ENCODE results near the gene NT5C2.
"Not testable (repeated sequence)": the region's sequence is repeated elsewhere in the genome, so short reads cannot be mapped to it uniquely, and the experiment has no call there.

The NT5C2 gene

DNA sequence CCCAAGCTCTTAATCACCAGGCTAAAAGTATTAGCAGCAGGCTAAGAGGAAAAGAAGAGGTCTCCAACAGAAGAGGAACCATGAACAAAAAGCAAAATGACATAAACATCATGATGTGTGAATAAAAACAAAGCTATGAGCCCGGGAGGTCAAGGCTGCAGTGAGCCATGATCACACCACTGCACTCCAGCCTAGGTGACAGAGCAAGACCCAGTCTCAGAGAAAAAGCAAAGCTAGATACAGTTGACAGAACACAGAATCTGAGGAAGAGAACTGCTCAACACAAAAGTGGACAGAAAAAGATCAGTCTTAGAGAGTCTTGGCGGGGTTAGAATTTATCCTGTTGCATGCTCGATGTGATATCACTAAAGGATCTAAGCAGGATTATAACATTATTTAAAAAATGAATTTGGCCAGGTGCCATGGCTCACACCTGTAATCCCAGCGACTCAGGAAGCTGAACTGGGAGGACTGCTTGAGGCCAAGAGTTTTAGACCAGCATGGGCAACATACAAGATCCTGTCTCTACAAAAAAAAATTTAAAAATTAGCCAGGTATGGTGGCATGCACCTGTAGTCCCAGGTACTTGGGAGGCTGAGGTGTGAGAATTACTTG is 37.5 kb downstream of the NT5C2 start:
- no peak for DNase-seq

DNA sequence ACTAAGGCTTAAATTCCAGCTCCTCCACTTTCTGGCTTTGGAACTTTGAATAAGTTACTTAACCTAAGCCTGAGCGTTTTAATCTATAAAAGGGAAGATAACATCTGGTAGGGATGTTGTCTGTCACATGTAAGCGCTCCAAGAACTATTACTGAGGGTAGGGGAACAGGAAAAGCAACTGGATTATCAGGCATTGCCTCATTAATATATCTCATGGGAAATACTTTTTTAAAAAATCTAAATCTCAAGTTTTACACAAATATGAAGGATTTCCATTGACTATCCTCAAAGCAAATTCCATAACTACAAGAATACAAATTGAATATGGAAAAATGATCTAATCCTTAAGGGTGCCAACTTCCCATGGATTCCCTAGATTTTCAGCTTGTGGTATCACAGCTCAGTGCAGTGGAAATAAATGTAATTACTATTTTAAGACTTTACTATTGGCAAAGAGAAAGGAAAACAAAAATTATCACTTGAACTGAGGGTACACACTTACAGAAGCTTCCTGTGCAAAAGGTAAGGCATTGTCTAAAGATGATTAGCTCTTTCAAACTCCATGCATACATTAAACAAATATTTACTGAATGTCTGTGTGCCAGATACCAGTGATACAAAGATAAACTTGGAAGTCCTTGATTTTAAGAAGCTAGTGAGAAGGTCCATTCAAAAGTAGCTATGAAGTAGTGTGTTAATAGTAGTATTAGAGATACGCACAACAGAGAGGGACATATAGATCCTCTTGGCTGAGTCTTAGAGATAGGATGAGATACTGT is 38.4 kb downstream of the NT5C2 start:
- DNase-seq = no peak

DNA sequence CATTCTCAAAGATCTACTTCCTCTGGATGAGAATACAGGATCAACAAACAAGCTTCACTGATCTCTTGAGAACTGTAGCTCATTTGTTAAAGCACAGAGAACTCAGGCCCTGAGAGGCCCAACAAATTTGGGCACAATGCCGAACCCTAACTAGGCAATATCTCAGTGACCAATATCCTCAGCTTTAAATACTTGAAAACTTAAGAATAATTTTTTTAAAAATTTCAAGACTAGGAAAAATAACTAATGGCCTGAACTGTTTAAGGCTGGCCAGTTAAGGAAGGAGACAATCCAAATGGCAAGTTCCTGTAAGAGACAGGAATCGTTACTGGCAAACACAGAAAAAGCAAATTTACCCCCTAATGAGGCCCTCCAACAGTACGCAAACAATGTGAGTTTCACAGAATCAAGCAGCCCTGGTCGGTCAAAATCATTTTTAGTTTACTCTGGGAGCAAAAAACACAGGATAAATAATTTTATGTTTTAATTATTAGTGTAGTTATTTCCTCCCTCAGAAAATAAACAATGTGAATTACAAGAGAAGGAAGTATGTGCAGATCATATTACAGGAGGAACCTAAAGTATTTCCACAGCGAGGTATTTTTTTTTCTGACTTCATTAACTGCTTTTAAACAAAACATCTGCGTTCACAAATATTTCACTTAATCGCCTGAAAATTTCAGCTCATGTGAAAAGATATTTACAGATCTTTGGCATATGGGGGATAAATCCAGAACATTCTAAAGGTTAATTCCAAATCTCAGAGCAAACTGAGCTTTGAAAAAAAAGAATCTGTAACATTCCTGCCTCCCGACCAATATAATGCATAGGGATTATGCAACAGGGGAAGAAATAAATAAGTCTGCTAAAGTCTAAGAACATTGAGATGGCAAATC is 39.5 kb downstream of the NT5C2 start:
- DNase-seq = peak; percentile 4

DNA sequence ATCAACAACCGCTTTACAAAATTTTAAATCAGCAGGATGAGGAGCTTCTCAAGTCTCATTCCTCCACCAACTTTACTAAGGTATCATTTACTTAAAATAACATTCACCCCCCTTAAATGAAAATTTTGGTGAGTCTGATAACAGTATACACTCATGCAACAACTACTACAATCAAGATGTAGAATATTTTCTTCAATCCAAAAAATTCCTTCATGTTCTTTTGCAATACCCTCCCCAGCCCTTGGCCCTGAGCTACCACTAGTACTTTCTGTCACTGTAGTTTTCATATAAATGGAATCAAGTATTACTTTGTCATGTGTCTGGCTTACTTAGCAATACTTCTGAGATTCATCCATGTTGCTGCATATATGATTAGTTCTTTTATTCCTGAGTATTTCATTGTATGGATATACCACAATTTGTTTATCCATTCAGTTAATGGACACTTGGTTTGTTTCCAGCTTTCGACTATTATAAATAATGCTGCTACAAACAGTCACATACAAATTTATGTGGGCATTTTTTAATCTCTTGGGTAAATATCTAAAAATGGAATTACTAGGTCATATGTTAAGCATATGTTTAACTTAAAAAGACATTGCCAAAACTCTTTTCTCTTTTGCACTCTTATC is 43.0 kb downstream of the NT5C2 start:
- no peak for DNase-seq

DNA sequence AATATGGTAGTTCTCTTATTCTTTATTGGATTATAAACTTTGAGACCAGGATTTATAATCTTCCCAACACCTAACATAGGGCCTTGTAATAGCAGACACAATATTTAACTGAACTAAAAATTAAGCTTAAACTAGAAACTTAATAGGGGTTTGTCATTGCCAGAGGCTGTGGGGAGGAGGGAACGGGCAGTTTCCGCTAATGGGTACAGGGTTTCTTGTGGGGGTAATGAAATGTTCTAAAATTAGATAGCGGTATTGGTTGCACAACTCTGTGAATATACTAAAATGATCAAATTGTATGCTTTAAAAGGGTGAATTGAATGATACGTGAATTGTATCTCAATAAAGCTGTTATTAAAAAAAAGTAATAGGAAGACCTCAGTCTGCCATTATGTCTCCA is 45.4 kb downstream of the NT5C2 start:
- DNase-seq = no peak

DNA sequence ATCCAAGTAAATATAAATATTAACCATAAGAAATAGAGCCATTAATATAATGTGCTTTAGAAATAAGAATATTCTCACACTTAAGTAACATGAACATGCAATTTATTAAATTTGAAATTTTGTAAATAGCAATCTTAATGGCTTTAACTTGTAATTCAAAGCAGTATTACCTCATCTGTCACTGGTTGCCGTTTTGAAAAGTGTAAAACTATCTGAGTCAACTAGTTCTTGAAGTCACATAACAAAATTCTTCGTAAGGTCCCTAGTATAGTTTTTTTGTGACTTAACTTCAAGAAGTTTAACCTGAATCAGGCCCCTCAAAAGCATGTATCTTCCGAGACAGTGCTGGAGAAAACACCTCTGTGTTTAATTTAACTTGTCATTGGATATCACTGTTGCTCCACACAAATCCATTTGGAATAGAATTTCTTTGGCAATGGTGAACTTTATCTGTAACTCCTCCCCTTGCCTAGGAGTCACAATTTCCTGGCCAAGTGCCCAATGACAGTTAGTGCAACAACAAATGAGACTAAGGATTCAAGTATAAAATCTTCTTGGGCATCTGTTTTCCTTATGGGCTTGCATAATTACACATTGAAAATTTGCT is 47.1 kb downstream of the NT5C2 start:
- peak; percentile 9 for DNase-seq

DNA sequence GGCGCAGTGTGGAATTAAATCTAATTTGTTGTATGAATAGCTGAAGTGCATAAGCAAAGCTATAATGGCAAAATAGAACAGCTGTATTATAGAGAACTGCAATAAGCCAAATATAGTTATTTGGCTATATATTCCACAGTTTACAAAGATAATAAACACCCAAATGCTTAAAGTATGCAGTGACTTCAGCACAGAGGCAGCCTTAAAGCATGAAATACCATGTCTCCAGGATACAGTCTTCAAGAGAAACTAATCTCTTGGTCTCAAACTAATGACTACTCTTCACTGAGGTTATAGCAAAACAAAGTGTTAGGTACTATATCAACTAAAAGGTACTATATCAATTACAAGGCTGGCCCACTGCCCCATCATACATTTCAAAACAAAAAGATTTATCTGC is 48.0 kb downstream of the NT5C2 start:
- DNase-seq = no peak

DNA sequence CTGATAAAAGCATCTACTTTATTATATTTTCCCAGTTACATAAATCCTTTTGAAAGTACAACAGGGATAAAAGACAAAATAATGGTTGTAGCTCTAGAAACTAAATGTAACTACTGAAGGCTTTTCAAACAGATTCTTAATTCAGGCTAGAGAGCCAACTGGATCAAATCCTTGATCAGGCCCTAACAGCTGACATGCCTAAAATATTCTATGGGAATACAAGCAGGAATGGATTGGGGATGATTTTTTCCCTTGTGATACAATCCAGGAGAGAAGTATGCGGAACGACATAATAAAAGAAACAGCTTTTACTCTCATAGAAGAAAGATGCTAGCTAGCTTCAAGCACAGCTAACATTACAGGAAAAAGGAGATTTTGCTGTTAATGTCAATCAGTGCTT is 49.0 kb downstream of the NT5C2 start:
- DNase-seq = no peak

DNA sequence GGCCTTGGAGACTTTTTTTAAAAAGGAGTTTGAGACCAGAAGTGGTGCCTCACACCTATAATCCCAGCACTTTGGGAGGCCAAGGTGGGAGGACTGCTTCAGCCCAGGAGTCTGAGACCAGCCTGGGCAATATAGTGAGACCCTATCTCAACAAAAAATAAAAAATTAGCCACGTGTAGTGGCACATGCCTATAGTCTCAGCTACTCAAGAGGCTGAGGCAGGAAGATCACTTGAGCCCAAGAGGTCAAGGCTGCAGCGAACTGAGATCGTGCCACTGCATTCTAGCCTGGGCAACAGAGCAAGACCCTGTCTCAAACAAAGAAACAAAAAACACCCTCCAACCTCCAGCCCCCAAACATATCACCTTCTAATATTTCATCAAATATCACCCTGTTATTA is 49.4 kb downstream of the NT5C2 start:
- not testable (repeated sequence) for DNase-seq

DNA sequence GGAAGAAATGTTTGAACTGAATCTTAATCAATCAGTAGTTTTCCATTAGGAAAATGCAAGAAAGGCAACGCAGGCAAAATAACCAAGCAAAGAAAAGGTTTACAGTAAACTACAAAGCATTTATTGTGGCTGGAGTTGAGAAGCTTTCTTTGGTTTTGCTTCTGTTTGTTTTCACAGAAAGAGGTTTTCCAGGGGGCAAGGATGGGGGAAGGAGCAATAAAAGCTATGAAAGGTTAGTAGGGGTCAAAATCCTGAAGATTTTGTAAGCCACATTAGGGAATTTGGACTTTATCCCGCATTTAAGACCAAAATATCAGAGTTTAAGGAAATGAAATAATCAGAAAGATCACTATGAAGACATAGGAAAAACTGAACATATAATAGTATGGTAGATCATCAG is 51.1 kb downstream of the NT5C2 start:
- DNase-seq = no peak

DNA sequence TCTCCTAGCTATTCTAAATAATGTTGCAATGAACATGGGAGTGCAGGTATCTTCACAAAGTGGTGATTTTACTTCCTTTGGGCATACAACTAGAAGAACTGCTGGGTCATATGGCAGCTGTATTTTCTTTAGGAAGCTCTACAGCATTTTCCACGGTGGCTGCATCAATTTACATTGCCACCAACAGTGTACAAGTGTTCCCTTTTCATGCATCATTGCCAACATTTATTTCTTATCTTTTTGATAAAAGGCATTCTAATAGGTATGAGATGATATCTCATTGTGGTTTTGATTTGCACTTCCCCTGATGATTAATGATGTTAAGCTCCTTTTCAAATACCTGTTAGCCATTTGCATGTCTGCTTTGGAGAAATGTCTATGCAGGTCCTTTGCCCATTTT is 52.6 kb downstream of the NT5C2 start:
- DNase-seq = no peak

DNA sequence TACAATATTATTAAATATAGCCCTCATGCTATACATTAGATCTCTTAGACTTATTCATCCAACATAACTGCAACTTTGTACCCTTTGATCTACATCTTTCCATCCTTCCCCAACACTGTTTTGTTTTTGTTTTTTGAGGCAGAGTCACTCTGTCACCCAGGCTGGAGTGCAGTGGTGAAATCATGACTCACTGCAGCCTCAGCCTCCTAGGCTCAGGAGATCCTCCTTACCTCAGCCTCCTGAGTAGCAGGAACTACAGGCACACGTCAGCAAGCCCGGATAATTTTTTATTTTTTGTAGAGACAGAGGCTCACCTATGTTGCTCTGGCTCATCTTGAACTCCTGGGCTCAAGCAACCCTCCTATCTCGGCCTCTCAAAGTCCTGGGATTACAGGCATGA is 53.3 kb downstream of the NT5C2 start:
- DNase-seq = no peak

DNA sequence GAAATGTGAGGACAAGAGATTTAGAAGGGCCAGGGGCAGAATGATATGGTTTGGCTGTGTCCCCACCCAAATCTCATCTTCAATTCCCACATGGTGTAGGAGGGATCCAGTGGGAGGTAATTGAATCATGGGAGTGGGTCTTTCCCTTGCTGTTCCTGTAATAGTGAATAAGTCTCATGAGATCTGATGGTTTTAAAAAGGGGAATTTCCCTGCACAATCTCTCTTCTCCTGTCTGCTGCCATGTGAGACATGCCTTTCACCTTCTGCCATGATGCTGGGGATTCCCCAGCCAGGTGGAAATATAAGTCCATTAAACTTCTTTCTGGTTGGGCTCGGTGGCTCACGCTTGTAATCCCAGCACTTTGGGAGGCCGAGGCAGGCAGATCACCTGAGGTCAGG is 57.9 kb downstream of the NT5C2 start:
- not testable (repeated sequence) for DNase-seq

DNA sequence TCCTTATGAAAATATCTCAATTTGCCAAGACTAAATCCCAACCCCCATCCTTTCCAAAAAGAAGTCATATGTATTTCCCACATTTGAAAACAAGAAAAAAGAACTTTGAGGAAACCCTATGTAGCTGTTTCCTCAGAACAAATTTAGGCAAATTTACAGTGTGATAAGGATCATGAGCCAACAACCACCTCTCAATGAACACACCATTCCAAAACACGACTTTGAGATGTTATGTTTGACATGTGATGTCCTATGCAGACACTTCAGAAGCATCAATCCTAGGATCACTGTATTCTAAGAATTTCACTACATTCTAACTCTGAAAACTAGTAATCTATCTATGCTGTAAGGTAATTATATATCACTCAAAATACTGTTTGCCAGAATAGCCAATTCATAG is 62.2 kb downstream of the NT5C2 start:
- DNase-seq = no peak

DNA sequence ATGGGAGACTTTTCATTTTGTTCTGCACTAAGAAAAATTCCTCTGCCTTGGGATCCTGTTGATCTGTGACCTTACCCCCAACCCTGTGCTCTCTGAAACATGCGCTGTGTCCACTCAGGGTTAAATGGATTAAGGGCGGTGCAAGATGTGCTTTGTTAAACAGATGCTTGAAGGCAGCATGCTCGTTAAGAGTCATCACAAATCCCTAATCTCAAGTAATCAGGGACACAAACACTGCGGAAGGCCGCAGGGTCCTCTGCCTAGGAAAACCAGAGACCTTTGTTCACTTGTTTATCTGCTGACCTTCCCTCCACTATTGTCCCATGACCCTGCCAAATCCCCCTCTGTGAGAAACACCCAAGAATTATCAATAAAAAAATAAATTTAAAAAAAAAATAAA is 62.9 kb downstream of the NT5C2 start:
- DNase-seq = not testable (repeated sequence)

DNA sequence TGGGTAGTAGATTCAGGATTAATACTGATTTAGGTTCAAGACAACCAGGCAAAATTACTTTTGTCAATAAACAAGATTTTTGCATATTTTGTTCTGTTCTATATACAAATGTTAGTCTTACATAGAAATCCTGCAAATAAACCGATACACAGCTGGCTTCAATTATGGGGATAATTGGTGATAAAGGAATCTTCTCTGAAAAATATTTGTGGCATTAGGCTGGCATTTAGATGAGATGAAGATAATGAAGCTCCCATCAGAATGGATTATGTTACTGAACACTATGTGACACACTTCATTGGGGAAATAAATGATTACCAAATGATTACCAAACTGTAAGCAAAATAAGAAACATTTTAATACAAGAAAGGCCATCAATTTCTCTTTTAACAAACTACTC is 65.8 kb downstream of the NT5C2 start:
- no peak for DNase-seq

DNA sequence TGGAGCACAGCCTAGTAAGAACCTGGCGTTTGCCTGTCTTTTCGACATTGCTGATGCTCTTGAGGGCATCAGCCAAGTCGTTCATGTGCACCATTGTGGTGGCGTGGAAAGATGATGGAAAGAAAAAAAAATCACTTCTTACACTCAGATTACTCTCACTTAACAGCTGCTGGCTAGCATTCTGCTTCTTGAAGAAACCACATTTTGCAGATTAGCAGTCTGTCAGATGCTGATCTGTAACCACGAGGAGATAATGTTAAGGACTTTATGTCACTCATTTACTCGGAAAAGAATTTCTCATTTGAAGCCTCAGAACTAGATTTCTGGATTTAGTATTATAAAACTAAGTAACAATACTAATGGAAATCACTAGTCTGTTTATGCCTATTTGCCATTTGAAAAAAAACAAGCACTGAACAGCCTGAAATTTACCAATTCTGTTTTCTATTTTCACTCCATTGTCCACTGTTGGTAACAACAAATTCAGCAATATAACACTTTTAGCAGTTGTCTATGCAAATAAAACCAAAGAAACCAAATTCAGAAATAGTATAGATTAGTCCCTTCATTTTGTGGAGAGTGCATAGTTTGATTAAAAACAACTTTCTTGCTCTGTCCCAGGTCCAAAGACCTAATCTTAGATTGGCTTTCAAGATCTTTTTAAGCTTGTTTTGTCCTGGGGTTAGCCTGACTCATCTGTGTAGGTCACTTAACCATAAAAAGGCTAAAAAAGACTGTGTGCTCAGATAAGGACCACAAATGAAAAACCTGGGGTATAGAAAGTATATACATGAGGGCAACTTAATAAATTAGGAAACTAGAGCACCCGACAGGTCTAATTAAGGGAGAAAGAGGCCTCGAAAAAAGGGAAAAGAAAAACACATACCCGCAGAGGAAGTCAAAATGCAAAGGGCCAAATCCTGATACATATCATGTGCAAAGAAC is 67.5 kb downstream of the NT5C2 start:
- no peak for DNase-seq

DNA sequence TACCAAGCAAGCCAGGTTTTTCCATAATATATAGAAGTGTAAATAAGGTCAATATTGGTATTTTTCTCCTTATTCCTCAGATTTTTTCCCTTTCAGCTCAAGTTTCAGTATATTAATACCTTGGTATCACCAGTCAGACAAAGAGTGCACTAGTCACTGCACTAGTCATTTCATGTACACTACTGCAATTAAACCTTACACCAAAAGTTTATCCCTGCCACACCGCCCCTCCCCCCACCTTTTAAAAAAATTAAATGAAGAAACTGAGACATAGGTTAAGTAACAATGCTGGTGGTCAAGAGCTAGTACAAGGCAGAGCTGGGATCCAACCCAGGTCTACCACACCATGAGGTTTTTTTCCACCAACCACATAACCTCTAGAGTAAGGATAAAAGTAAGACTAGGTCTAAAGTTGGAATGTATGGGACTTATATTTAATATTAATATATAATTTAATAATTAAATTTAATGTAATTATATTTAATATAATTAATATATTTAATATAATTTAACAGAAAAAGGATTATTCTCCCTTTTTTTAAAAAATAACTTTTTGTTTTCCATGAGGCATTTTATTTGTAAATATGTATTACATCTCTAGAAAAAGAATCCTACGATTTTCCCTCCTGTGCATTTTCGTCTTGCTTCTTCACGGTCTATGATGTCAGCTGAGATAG is 68.5 kb downstream of the NT5C2 start:
- no peak for DNase-seq

DNA sequence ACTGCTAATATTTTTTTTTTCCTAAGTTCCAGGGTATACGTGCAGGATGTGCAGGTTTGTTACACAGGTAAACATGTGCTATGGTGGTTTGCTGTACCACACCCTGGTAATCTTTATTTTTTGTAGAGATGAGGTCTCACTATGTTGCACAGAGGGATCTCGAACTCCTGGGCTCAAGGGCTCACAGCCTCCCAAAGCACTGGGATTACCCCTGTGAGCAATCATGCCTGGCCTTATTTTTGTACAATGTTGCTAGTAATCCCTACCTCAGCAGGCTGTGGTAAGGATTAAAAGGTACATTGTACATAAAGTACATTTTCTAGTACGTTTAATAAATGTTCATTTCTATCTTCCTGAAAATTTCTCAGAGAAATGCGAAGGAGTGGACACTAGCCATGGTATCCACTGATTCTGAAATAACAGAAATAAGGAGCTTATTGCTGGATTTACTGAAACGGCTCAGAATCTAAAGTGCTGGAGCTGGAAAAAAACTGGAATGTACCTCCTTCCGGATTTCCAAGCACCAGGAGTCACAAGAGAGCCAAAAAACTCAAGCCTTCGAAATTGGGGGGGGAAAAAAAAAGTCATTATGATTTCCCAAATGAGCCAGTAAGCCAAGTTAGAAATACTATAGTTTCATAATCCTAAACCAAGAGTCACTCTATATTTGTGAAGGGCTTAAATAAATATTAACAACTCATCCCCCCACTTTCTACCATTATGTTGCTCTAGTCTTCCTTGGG is 69.6 kb downstream of the NT5C2 start:
- DNase-seq = no peak

DNA sequence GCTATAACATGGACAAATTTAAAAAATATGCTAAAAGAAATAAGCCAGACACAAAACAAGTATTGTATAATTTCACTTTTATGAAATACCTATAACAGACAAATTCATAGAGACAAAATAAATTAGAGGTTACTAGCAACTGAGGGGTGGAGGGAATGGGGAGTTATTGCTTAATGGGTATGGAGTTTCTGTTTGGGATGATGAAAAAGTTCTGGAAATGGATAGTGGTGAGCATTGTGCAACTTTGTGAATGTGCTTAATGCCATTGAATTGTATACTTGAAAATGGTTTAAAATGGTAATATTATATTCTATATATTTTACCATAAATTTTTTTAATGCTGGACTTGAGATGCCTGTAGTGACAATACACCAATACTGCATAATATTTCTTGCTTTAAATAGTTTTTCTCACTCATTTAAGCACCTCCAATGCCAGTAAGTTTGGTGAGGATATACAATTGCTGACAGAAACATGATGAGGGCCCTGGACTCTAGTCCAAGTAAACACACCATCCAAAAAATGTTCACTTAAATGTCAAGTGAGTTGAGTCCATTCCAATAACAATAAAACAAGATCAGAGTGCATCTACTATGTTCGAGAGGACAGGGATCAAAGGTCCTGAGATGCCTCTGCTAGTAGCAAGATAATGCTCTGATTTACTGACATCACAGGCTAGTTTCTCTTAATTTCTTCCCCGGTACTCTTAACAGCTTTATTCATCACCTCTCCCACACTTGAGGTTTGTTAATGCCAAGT is 71.9 kb downstream of the NT5C2 start:
- DNase-seq = no peak

All from NCI-H1105 treated with DMSO at 0.1 percent for 48 hours (cell line).